Measurements from ENCODE around the gene NAA16.

The NAA16 gene

GRCh38 chr13:41302743-41303142 lies 8.3 kb upstream of the NAA16 start:
- no peak overlapping the region for H3K4me3 ChIP-seq (ENCODE audit: low read depth, low read length)
- in situ Hi-C loops (cut with HindIII; ENCODE audit: low sequenced_read_pairs) = no loop called here
- DNase-seq (ENCODE audit: low read depth, low spot score) = no peak
- TF ChIP-seq CTCF (IDR thresholded peaks at IDR 0.05; ENCODE audit: low read depth, low read length) = no peak

GRCh38 chr13:41304551-41304950 lies 6.5 kb upstream of the NAA16 start:
- H3K4me3 ChIP-seq (ENCODE audit: low read depth, low read length) = no peak overlapping the region
- no peak for DNase-seq (ENCODE audit: low read depth, low spot score)
- TF ChIP-seq CTCF (IDR thresholded peaks at IDR 0.05; ENCODE audit: low read depth, low read length) = no peak
- in situ Hi-C loops (cut with HindIII; ENCODE audit: low sequenced_read_pairs) = no loop called here

GRCh38 chr13:41306271-41307145 lies 4.6 kb upstream of the NAA16 start:
- no peak for TF ChIP-seq CTCF (IDR thresholded peaks at IDR 0.05; ENCODE audit: low read depth, low read length)
- in situ Hi-C loops (cut with HindIII; ENCODE audit: low sequenced_read_pairs) = no loop called here
- no peak overlapping the region for H3K4me3 ChIP-seq (ENCODE audit: low read depth, low read length)

GRCh38 chr13:41307884-41308640 lies 3.0 kb upstream of the NAA16 start:
- DNase-seq (ENCODE audit: low read depth, low spot score) = no peak
- in situ Hi-C loops (cut with HindIII; ENCODE audit: low sequenced_read_pairs) = no loop called here
- no peak overlapping the region for H3K4me3 ChIP-seq (ENCODE audit: low read depth, low read length)
- no peak for TF ChIP-seq CTCF (IDR thresholded peaks at IDR 0.05; ENCODE audit: low read depth, low read length)

More at GRCh38 chr13:41306271-41307145, 4.6 kb upstream of the NAA16 start:
- DNase-seq (ENCODE audit: low read depth, low spot score) = peak; percentile 63

- no peak for TF ChIP-seq CTCF (IDR thresholded peaks at IDR 0.05; ENCODE audit: low read depth, low read length)
- peak; percentile 37 for DNase-seq (ENCODE audit: low read depth, low spot score)
- in situ Hi-C loops (cut with HindIII; ENCODE audit: low sequenced_read_pairs) = no loop called here
- peak overlapping the region; percentile 69 for H3K4me3 ChIP-seq (ENCODE audit: low read depth, low read length)
Observed at GRCh38 chr13:41311406-41312175, 524 bp downstream of the NAA16 start.

- H3K4me3 ChIP-seq (ENCODE audit: low read depth, low read length) = peak overlapping the region; percentile 69
- peak; percentile 33 for DNase-seq (ENCODE audit: low read depth, low spot score)
- in situ Hi-C loops (cut with HindIII; ENCODE audit: low sequenced_read_pairs) = no loop called here
- TF ChIP-seq CTCF (IDR thresholded peaks at IDR 0.05; ENCODE audit: low read depth, low read length) = no peak
Observed at GRCh38 chr13:41312176-41312500, 1.1 kb downstream of the NAA16 start.

Measured in astrocyte of the spinal cord (primary cell).